ENCODE results near the gene THEM5.

- no peak for TF ChIP-seq ZNF274 (IDR thresholded peaks at IDR 0.05; ENCODE audit: low read depth, low read length)
- TF ChIP-seq SUZ12 (IDR thresholded peaks at IDR 0.05; ENCODE audit: extremely low read depth, insufficient read depth, insufficient read length): no peak
Observed at GRCh38 chr1:151825204-151825603, 28.3 kb downstream of the THEM5 start.

Measured in NT2/D1 (cell line).